Neural crest cell (in vitro differentiated cells): ENCODE data around the gene HDAC6. TPM values are rescaled to one million over a fixed set of nuclear protein-coding genes. Genes with fewer than 3 reads are reported as not detected.

Source experiments
- DNase-seq: peaks from one replicate; pipeline ENCODE4 v3.0.0; 2021; ENCODE audit warnings: low read depth, mixed read lengths, low spot score
- H3K27ac Mint-ChIP-seq: one replicate; pipeline ENCODE4 v1.8.0; 2021; ENCODE audit warnings: mild to moderate bottlenecking, mixed read lengths; ENCODE audit not compliant: unreplicated experiment
- H3K27me3 Mint-ChIP-seq: 2 replicates; pipeline ENCODE4 v1.8.0; 2021; ENCODE audit warnings: low read depth, mild to moderate bottlenecking, mixed read lengths
- H3K36me3 Mint-ChIP-seq: 2 replicates; pipeline ENCODE4 v1.8.0; 2021; ENCODE audit warnings: low read depth, mild to moderate bottlenecking, mixed read lengths
- H3K4me1 Mint-ChIP-seq: 2 replicates; pipeline ENCODE4 v1.8.0; 2021; ENCODE audit warnings: mixed read lengths
- H3K4me3 Mint-ChIP-seq: one replicate; pipeline ENCODE4 v1.8.0; 2021; ENCODE audit warnings: mild to moderate bottlenecking, mixed read lengths
- H3K9me3 Mint-ChIP-seq: 2 replicates; pipeline ENCODE4 v1.8.0; 2021; ENCODE audit warnings: mixed read lengths
- total RNA-seq: library from RNA; stranded (reverse); gene quantifications from 2 replicates; pipeline ENCODE4 v1.2.1, GENCODE V29; 2021
- TF ChIP-seq, protein P1 (sequence below): fragments of 200-600 bp; sonication (generic); conservative IDR thresholded peaks from 2 replicates; pipeline ENCODE4 v1.5.0; 2021; ENCODE audit warnings: antibody characterized with exemption, mild to moderate bottlenecking

HDAC6 gene
- total RNA-seq, 1 donor from 2014 or later = 183 TPM

DNA sequence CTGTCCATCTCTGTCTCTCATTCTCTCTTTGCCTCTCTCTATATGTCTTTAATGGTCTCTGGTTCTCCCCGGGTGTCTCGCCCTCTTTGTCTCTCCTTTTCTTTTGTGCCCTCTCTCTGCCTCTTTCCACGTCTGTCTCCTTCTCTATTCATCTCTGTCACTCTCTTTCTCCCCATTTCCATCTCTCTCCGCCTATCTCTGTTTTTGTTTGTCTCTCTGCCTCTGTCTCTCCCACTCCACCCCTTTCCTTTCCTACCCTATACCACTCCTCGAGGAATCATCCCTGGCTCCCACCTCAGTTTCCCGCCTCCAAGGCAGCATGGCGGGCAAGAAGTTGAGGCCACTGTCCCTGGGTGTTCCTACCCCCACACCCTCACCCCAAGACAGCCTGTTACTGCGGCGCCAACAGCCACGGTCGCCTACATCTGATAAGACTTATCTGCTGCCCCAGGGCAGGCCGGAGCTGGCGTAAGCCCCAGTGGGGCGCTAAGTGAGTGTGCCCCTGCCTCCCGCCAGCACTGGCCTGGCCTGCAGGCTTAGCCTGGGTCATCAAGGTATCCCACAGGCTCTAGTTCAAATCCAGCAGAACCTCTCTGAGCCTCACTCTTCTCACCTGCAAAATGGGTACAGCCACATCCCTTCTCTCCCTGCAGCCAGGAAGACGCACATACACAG, 16.2 kb upstream of the HDAC6 start:
- DNase-seq = no peak
- Mint-ChIP-seq H3K4me3 (no peak overlapping the region), H3K27ac (no peak overlapping the region), H3K9me3 (no peaks in the 10 kb centered on the region), H3K27me3 (peaks cover 17% of the 10 kb centered on the region), H3K4me1 (no peaks in the 10 kb centered on the region), H3K36me3 (no peaks in the 10 kb centered on the region)
- TF ChIP-seq, protein P1, sequence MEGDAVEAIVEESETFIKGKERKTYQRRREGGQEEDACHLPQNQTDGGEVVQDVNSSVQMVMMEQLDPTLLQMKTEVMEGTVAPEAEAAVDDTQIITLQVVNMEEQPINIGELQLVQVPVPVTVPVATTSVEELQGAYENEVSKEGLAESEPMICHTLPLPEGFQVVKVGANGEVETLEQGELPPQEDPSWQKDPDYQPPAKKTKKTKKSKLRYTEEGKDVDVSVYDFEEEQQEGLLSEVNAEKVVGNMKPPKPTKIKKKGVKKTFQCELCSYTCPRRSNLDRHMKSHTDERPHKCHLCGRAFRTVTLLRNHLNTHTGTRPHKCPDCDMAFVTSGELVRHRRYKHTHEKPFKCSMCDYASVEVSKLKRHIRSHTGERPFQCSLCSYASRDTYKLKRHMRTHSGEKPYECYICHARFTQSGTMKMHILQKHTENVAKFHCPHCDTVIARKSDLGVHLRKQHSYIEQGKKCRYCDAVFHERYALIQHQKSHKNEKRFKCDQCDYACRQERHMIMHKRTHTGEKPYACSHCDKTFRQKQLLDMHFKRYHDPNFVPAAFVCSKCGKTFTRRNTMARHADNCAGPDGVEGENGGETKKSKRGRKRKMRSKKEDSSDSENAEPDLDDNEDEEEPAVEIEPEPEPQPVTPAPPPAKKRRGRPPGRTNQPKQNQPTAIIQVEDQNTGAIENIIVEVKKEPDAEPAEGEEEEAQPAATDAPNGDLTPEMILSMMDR = no peak

DNA sequence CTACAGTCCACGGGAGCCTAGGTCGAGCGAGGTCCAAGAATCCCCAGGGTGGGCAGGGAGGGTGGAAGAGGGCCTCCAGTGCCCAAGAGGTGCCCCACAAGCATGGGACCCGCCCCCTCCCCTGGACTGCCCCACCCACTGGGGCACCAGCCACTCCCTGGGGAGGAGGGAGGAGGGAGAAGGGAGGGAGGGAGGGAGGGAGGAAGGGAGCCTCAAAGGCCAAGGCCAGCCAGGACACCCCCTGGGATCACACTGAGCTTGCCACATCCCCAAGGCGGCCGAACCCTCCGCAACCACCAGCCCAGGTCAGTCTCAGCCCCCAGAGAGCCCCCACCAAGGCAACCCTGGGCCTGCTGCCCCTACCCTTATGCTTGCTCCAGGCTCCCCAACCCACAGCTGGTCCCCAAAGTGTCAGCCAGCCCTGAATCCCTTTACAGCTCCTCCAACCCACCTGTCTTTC, 15.5 kb upstream of the HDAC6 start, which contains the start of gene GATA1:
GATA1 (plus strand) TSS at position 250 of the 460 bp plus-strand sequence. CDS start 4,520 bp downstream, outside the sequence.
- H3K36me3 Mint-ChIP-seq = no peaks in the 10 kb centered on the region
- no peak for DNase-seq
- no peaks in the 10 kb centered on the region for H3K4me1 Mint-ChIP-seq
- TF ChIP-seq, protein P1 = no peak
- H3K9me3 Mint-ChIP-seq = no peaks in the 10 kb centered on the region
- no peak within 1 kb of the TSS for H3K4me3 Mint-ChIP-seq
- H3K27ac Mint-ChIP-seq = no peak within 1 kb of the TSS
- peaks cover 17% of the 10 kb centered on the region for H3K27me3 Mint-ChIP-seq

DNA sequence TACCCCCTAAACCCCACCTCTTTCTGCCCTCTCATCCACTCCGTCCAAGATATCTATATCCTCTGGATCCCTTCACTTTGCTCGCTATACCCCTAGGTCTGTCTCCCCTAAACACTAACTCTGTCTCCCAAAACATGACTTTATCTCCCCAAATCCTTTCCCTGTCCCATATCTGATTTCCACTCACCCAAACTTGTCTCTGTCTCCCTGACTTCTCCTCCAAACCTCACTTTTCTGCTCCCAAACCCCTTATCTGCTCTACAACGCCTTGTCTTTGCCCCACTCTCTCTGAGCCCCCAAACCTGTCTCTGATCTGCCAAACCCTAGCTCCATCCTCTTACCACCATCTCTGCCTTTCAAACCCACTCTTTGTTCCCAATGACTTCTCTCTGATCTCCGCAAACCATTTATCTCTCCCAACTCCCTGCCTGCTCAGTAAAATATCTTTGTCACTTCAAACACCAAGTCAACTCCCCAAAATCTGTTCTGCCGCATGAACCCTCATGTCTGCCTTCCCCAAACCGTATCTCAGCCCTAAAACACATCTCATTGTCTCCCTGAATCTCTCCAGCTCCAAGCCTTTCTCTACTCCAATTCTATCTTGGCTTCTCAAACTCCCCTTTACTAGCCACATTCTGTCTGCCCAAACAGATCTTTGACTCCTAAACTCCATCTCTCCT, 14.9 kb upstream of the HDAC6 start:
- H3K9me3 Mint-ChIP-seq = no peaks in the 10 kb centered on the region
- H3K27me3 Mint-ChIP-seq = peaks cover 17% of the 10 kb centered on the region
- H3K36me3 Mint-ChIP-seq = no peaks in the 10 kb centered on the region
- H3K4me3 Mint-ChIP-seq = no peak overlapping the region
- TF ChIP-seq, protein P1 = no peak
- H3K27ac Mint-ChIP-seq = no peak overlapping the region
- H3K4me1 Mint-ChIP-seq = no peaks in the 10 kb centered on the region
- DNase-seq = no peak

DNA sequence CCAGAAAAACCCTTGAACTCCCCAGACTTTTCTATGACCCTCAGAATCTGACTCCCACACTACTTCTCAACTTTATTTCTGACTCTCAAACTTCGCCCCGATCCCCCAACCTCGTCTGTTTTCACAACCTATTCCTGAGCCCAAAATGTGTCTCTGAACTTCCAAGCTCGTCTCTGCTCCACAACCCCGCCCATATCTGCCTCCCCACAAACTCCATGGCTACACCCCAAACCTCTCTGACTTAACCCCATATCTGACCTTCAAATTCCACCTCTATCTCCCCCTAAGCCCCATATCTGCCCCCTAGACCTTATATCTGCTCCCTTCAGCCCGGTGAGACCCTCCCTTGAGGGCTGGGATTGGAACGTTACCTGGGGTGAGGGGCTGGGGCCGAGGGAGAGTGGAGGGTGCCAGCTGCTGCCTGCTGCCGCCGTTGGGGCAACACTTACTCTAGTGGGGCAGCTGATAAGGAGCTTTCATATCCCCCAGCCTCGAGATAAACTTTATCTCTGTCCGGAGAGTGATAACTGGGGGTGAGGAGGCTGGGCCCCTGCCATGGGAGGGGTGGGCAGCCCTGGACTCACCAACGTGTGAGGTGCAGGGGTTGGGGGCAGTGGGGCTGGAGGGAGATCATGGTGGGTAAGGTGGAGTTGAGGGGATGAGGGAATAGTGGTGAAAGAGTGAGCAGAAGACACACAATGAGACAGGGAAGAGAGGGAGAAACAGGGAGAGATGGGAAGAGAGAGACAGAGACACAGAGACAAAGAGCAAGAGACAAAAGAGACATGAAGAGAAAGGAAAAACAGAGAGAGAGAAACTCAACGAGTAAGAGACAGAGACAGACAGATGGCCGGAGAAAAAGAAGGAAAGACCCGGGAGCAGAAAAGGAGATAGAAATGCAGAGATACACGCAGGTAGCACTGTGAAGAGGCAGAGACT, 14.1 kb upstream of the HDAC6 start:
- TF ChIP-seq, protein P1 = no peak
- no peak overlapping the region for H3K4me3 Mint-ChIP-seq
- peaks cover 17% of the 10 kb centered on the region for H3K27me3 Mint-ChIP-seq
- H3K27ac Mint-ChIP-seq = no peak overlapping the region
- no peak for DNase-seq
- H3K9me3 Mint-ChIP-seq = no peaks in the 10 kb centered on the region
- no peaks in the 10 kb centered on the region for H3K4me1 Mint-ChIP-seq
- H3K36me3 Mint-ChIP-seq = no peaks in the 10 kb centered on the region
